ENCODE data around the gene DDX11.

DNA sequence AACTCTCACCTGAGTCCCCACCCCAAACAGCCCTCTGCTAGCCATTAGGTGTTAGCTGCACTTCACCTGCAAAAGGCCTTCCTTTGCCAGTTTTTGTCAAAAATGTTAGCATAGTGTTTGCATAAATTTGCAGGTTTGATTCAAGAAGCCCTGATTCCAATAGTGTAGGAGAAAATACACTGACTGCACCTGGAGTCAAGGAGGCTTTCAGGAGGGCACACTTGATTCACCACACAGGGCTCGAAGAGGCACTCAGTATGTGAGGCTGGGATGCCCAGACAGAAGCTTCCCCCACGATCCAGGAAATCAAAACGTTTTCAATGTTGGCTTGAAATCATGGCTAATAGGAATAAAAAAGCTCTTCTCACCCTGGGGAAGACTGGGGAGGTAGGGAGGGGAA lies 40.5 kb upstream of the DDX11 start:
- TF ChIP-seq, protein P1, sequence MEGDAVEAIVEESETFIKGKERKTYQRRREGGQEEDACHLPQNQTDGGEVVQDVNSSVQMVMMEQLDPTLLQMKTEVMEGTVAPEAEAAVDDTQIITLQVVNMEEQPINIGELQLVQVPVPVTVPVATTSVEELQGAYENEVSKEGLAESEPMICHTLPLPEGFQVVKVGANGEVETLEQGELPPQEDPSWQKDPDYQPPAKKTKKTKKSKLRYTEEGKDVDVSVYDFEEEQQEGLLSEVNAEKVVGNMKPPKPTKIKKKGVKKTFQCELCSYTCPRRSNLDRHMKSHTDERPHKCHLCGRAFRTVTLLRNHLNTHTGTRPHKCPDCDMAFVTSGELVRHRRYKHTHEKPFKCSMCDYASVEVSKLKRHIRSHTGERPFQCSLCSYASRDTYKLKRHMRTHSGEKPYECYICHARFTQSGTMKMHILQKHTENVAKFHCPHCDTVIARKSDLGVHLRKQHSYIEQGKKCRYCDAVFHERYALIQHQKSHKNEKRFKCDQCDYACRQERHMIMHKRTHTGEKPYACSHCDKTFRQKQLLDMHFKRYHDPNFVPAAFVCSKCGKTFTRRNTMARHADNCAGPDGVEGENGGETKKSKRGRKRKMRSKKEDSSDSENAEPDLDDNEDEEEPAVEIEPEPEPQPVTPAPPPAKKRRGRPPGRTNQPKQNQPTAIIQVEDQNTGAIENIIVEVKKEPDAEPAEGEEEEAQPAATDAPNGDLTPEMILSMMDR (IDR thresholded peaks at IDR 0.05; ENCODE audit: low read depth, low read length, poor library complexity, severe bottlenecking) = no peak
- no peak for TF ChIP-seq EZH2phosphoT487 (IDR thresholded peaks at IDR 0.05; ENCODE audit: borderline replicate concordance, low read length)

Measured in DOHH2 (cell line).